ENCODE measurements around the gene FAM163B. TPM values are rescaled to one million over a fixed set of nuclear protein-coding genes. Genes with fewer than 3 reads are reported as not detected.

Gene FAM163B
- total RNA-seq, 2 donors from 2014 or later, result not detected

DNA sequence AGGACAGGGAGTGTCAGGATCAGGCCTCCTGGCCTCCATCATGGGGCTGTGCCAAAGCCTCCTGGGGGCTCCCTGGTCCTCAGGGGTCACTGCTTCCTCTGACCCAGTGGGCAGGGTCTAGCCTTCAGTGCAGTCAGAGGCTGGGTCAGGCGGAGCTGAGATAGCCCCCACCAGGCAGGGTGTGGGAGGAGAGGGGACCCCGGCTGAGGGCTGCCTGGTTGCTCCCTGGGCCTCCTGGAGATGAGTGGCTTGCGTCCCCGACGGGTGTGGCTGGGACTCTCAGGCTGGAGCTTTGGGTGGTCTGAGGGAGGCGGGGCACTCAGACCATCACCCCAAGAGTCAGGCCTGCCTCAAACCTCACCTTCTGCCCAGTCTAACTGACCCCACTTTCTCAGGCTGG, 21.7 kb downstream of the FAM163B start:
- H3K4me3 Mint-ChIP-seq, result no peak overlapping the region
- Histone ChIP-seq H3K36me3 (ENCODE audit: control insufficient read depth, insufficient read depth, low read length) (no peaks in the 10 kb centered on the region), H3K9ac (ENCODE audit: extremely low read depth, low read length, poor library complexity, severe bottlenecking) (no peak overlapping the region), H3K4me1 (ENCODE audit: control insufficient read depth, insufficient read depth, low read length) (peaks cover 4% of the 10 kb centered on the region), H3K27me3 (ENCODE audit: control insufficient read depth, insufficient read depth, low read length, poor library complexity, severe bottlenecking) (no peaks in the 10 kb centered on the region), H3K9me3 (ENCODE audit: control insufficient read depth, low read length) (no peaks in the 10 kb centered on the region), H3K27ac (ENCODE audit: low read depth, low read length) (no peak overlapping the region), H3K4me3 (ENCODE audit: low read length) (no peak overlapping the region)
- H3K36me3 Mint-ChIP-seq (ENCODE audit: low read depth), result no peaks in the 10 kb centered on the region
- H3K27me3 Mint-ChIP-seq (ENCODE audit: insufficient read depth), result no peaks in the 10 kb centered on the region
- 87% methylated on average over 3 to 6 of the region's 6 CpGs for WGBS, 2 experiments (ENCODE audit: insufficient coverage in 1 of 2, insufficient read length in 1 of 2)
- H3K27ac Mint-ChIP-seq, result no peak overlapping the region
- TF ChIP-seq, protein P1, sequence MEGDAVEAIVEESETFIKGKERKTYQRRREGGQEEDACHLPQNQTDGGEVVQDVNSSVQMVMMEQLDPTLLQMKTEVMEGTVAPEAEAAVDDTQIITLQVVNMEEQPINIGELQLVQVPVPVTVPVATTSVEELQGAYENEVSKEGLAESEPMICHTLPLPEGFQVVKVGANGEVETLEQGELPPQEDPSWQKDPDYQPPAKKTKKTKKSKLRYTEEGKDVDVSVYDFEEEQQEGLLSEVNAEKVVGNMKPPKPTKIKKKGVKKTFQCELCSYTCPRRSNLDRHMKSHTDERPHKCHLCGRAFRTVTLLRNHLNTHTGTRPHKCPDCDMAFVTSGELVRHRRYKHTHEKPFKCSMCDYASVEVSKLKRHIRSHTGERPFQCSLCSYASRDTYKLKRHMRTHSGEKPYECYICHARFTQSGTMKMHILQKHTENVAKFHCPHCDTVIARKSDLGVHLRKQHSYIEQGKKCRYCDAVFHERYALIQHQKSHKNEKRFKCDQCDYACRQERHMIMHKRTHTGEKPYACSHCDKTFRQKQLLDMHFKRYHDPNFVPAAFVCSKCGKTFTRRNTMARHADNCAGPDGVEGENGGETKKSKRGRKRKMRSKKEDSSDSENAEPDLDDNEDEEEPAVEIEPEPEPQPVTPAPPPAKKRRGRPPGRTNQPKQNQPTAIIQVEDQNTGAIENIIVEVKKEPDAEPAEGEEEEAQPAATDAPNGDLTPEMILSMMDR (conservative IDR thresholded peaks at IDR 0.05), result no peak
- peaks cover 2% of the 10 kb centered on the region for H3K9me3 Mint-ChIP-seq
- DNase-seq, result no peak
- peaks cover 22% of the 10 kb centered on the region for H3K4me1 Mint-ChIP-seq

DNA sequence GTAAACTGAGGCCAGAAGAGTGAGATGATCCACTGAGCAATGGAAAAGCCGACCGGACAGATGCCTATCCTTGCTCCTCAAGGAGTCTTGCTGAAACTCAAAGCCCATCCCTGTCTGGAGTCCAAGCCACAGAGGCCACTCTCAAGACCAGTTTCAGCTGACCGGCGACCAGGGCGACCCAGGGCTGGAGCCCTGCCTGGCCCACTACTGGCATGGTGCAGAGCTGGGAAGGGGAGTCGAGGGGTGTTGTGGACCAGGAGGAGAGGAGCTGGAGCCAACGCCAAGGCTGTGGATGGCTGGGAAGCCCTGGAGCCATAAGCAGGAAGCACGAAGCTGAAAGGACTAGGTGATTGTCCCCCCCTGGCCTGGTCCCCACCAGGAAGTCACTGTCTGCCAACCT, 22.1 kb downstream of the FAM163B start:
- no peak overlapping the region for H3K9ac ChIP-seq (ENCODE audit: extremely low read depth, low read length, poor library complexity, severe bottlenecking)
- no peak overlapping the region for H3K4me3 ChIP-seq (ENCODE audit: low read length)
- no peaks in the 10 kb centered on the region for H3K36me3 ChIP-seq (ENCODE audit: control insufficient read depth, insufficient read depth, low read length)
- H3K36me3 Mint-ChIP-seq (ENCODE audit: low read depth), result no peaks in the 10 kb centered on the region
- no peak overlapping the region for H3K27ac ChIP-seq (ENCODE audit: low read depth, low read length)
- H3K4me1 ChIP-seq (ENCODE audit: control insufficient read depth, insufficient read depth, low read length), result peaks cover 4% of the 10 kb centered on the region
- no peaks in the 10 kb centered on the region for H3K9me3 ChIP-seq (ENCODE audit: control insufficient read depth, low read length)
- no peak for DNase-seq
- H3K4me3 Mint-ChIP-seq, result no peak overlapping the region
- H3K27me3 ChIP-seq (ENCODE audit: control insufficient read depth, insufficient read depth, low read length, poor library complexity, severe bottlenecking), result no peaks in the 10 kb centered on the region
- TF ChIP-seq, protein P1 (conservative IDR thresholded peaks at IDR 0.05), result no peak
- H3K4me1 Mint-ChIP-seq, result peaks cover 24% of the 10 kb centered on the region
- no peak overlapping the region for H3K27ac Mint-ChIP-seq
- H3K9me3 Mint-ChIP-seq, result peaks cover 2% of the 10 kb centered on the region
- H3K27me3 Mint-ChIP-seq (ENCODE audit: insufficient read depth), result no peaks in the 10 kb centered on the region
- WGBS, 2 experiments (ENCODE audit: insufficient coverage in 1 of 2, insufficient read length in 1 of 2), result 95% methylated on average over 7 to 8 of the region's 8 CpGs

DNA sequence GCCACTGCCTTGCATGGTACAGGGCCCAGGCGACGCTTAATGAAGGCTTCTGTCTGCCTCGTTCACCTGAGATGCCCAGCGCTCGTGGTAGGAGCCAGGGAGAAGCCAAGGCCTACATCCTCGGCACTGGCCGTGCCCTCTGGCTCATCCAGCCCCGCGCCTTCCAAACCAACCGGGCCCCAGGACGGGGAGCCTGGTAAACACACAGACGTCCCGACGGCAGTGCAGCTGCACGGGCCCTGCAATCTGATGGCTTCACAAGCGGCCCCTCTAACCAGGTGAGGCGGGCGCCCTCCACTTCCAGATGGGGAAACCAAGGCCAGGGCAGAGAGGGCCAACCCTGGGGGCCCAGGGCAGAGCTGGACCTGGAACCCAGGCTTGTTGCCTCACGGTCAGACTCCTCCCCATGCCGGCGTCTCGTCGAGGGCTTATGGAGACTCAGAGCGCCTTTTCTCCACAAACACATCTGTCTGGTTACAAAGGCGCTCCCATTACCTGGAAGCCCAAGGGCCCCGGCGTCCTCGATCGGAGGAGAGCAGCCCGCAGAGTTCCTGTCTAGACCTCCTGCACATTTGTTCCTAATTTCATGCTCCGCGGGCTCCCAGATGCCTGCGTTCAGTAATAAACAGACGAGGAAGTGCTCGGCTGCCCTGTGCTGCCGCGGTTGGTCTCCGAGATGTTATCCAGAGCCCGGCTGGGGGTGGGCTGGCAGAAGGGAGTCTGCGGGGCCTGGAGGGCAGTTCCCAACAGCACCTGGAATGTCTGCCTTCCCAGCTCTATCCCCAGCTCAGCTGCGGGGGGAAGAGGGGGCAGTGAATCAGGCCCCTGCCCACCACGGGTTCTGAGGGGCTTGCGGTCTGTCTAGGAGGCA, 23.5 kb downstream of the FAM163B start:
- H3K36me3 Mint-ChIP-seq (ENCODE audit: low read depth), result no peaks in the 10 kb centered on the region
- TF ChIP-seq, protein P1 (conservative IDR thresholded peaks at IDR 0.05), result no peak
- Histone ChIP-seq H3K4me1 (ENCODE audit: control insufficient read depth, insufficient read depth, low read length) (peaks cover 4% of the 10 kb centered on the region), H3K27ac (ENCODE audit: low read depth, low read length) (peak overlapping the region; percentile 49), H3K36me3 (ENCODE audit: control insufficient read depth, insufficient read depth, low read length) (no peaks in the 10 kb centered on the region), H3K9ac (ENCODE audit: extremely low read depth, low read length, poor library complexity, severe bottlenecking) (no peak overlapping the region), H3K4me3 (ENCODE audit: low read length) (no peak overlapping the region), H3K27me3 (ENCODE audit: control insufficient read depth, insufficient read depth, low read length, poor library complexity, severe bottlenecking) (no peaks in the 10 kb centered on the region), H3K9me3 (ENCODE audit: control insufficient read depth, low read length) (no peaks in the 10 kb centered on the region)
- DNase-seq, result no peak
- peaks cover 2% of the 10 kb centered on the region for H3K9me3 Mint-ChIP-seq
- peaks cover 31% of the 10 kb centered on the region for H3K4me1 Mint-ChIP-seq
- H3K4me3 Mint-ChIP-seq, result no peak overlapping the region
- H3K27me3 Mint-ChIP-seq (ENCODE audit: insufficient read depth), result no peaks in the 10 kb centered on the region
- 83 to 86% methylated on average over 34 to 43 of the region's 43 CpGs for WGBS, 2 experiments (ENCODE audit: insufficient coverage in 1 of 2, insufficient read length in 1 of 2)
- no peak overlapping the region for H3K27ac Mint-ChIP-seq

Data from endodermal cell (in vitro differentiated cells).